HG02870 (cell line): Measurements from ENCODE around the gene ZSWIM8.
"Not testable (repeated sequence)": the region's sequence is repeated elsewhere in the genome, so short reads cannot be mapped to it uniquely, and the experiment has no call there.

Experiments used
- ATAC-seq: cut with Tn5 transposase; IDR thresholded peaks from one replicate; pipeline ENCODE4 v1.9.1; 2021; ENCODE audit warnings: mild to moderate bottlenecking, moderate library complexity; ENCODE audit not compliant: unreplicated experiment

ZSWIM8 gene

GRCh38 chr10:73796035-73796434 is 10.6 kb downstream of the ZSWIM8 start:
- ATAC-seq, result not testable (repeated sequence)

DNA sequence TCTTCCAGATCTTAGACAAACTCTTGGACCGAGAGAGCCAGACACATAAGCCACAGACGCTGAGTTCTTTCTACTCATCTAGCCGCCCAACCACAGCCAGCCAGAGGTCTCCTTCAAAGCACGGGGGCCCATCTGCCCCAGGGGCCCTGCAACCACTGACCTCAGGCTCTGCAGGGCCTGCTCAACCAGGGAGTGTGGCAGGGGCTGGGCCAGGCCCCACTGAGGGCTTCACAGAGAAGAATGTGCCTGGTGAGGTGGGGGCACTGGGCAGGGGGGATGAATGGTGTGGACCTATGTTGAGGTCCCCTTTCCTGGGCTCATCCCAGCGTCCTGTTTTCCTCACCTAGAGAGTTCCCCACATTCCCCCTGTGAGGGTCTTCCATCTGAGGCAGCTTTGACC is 11.4 kb downstream of the ZSWIM8 start:
- ATAC-seq, result no peak

GRCh38 chr10:73797324-73798025 is 12.1 kb downstream of the ZSWIM8 start:
- no peak for ATAC-seq

DNA sequence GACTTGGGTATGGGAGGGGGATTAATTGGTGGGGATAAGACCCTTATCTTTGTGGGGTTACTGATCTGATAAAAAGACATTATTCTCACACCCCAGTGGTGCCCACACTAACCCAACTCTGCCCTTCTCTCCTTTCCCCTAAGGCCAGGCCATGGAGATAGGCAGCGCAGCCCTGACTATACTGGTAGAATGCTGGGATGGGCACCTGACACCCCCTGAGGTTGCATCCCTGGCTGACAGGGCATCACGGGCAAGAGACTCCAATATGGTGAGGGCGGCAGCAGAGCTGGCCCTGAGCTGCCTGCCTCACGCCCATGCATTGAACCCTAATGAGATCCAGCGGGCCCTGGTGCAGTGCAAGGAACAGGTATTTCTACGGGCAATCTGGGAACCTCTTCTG is 12.7 kb downstream of the ZSWIM8 start:
- no peak for ATAC-seq

- ATAC-seq, result no peak
Measured at GRCh38 chr10:73798927-73799560, 13.6 kb downstream of the ZSWIM8 start.

GRCh38 chr10:73799899-73800559 is 14.6 kb downstream of the ZSWIM8 start:
- ATAC-seq, result no peak

DNA sequence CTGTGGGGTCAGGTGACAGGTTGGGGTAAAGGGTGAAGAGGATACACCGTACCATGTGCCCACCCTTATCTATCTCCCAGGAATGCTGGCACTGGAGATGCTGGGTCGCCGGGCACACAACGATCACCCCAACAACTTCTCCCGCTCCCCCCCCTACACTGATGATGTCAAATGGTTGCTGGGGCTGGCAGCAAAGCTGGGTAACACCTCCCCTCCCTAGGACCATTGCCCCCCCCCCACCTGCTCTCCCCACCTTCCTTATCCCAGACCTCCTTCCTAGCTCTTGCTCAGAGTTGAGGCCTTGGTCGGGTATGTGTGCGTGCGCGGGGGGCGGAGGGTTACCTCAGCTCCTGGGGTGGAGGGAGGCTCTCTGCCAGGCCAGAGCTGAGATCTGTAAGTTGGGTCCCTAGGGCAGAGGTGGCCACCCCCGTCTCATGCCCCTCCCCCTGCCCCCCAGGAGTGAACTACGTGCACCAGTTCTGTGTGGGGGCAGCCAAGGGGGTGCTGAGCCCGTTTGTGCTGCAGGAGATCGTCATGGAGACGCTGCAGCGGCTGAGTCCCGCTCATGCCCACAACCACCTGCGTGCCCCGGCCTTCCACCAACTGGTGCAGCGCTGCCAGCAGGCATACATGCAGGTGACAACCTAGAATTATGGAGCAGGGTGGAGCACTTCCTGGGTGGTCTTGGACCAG is 15.3 kb downstream of the ZSWIM8 start:
- no peak for ATAC-seq

DNA sequence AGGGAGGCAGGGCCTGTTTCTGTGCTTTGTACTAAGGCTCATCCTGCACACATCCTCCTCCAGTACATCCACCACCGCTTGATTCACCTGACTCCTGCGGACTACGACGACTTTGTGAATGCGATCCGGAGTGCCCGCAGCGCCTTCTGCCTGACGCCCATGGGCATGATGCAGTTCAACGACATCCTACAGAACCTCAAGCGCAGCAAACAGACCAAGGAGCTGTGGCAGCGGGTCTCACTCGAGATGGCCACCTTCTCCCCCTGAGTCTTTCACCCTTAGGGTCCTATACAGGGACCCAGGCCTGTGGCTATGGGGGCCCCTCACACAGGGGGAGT is 15.8 kb downstream of the ZSWIM8 start:
- ATAC-seq, result no peak

GRCh38 chr10:73802276-73802991 is 17.0 kb downstream of the ZSWIM8 start:
- ATAC-seq, result no peak

GRCh38 chr10:73803680-73804286 is 18.4 kb downstream of the ZSWIM8 start:
- ATAC-seq, result peak; percentile 75

DNA sequence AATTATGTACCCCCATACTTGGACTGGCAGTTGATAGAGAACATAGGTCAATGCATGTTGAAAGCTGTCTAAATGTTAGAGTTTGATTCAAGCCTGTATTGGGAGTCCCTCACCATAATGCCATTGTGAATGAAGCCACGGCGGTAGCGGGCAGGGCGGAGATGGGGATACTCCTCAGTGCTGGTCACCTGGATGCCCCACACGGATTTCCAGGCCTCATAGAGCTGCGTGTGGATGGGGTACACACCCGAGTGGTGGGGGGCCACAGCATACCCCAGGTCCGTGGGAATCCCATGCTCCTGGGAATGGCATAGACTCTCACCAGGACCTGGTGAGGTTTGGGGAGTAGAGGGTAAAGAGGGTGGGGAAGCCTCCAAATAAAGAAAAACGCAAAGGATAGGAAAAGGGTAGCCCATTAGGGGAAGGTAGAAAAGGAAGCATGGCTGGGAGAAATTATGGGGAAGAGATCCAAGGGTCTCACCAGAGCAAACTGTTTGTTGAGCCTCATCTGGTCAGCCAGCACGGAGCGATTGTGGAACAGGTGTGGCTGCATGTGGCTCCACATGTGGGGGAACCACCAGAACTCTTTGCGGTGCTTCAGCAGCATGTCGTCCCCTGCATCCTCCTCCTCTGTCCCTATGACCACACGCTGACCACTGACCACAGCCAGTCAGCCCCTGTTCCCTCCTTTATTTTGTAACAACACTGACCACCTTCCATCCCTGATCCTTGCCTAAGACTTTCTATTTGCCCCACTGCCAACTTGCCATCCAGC is 21.0 kb downstream of the ZSWIM8 start:
- no peak for ATAC-seq

DNA sequence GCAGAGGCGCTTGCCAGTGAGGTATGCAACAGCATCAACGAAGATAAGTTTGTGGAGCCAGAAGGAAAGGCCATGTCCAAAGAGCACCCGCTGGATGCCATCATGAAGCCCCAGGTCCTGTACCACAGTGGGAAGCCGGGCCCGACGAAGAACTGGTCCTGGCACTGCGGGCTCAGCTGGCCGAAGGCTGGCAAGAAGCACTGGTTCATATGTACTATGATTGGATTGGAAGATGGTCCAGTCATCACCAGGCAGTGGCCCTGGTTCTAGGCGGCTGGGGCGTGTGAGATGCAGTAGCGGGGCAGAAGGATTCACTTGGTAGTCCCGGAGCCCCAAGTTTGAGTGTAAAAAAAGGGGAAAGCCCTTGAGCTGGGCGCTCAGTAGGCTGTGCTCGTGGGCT is 22.1 kb downstream of the ZSWIM8 start:
- ATAC-seq, result no peak

DNA sequence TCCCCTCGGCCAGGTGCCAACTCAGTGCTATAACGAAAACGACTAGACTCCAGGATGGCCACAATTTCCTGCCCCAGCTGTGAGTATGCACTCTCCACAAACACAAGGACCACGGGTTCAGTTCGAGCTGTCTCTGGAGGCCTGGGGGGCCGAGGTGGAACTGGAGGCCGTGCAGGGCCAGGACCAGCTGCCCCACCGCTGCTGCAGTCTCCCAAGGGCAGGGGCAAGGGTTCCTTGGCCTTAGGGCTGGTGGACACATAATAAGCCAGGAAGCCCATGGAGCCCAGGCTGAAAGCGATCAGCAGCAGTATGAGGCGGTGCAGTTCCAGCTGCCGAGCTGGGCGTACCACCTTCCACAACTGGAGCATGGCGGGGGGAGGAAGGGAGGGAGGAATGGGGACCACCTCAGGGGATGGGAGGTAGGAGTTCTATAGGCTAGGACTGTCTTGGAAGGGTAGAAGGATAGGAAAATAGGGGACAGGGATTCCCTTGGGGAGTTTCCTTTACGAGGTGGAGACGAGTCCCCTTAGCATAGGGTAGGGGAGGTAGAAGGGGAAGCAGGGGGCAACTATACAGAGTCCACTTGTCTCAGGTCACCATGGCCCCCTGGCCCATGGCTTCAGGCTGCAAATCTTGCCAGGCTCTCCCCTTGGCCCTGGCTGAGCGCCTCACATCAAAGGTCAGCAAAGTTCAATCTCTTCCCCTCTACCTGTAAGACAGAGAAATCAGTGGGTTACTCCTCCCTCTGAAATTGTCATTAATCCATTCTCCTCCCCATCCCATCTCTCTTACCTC is 22.8 kb downstream of the ZSWIM8 start:
- no peak for ATAC-seq

GRCh38 chr10:73809061-73809818 is 23.8 kb downstream of the ZSWIM8 start:
- no peak for ATAC-seq

DNA sequence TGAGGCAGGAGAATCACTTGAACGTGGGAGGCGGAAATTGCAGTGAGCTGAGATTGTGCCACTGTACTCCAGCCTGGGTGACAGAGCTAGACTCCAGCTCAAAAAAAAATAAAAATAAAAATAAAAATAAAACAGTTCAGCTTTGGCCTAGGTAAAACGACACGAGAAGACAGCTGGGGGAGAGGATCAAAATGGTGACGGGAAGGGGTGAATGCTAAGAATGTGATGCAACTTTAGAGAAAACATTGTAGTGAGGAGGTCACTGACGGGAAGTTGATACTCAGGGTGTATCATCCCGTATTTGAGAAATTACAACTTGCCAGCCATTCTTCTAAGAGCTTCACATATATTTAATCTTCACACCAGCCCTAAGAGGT is 24.9 kb downstream of the ZSWIM8 start:
- ATAC-seq, result no peak

DNA sequence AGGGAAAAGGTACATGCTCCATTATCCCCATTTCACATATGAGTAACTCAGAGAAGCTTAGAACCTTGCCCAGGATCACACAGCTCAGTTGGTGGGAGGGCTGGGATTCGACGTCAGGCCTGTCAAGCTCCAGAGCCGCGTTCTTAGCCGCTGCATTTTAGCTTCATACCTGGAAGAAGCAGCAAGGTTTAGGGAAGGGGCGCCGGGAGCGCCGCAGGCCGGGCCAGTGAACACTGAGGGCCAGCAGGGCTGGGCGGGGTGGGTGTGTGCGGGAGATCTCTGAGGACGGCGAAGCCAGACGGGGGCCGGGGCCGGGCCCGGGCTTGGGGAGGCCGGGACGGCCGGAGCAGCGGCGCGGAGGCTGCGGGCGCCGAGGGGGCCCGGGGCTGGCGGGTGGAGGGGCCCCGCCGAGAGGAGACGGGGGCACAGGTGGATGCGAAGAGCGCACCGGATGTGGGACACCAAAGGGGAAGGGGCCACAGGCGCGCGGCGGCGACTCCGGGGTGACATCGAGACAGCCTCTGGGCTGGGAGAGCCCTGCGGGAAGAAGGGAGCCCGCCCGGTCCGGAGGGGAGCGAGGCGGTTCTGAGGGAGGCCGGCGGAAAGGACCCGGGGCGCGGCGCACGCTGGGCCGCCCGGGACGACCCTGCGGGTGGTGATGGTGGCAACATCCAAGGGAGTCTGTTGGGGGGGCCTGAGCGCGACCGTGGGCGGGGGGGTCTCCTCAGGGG is 25.5 kb downstream of the ZSWIM8 start:
- peak; percentile 31 for ATAC-seq

DNA sequence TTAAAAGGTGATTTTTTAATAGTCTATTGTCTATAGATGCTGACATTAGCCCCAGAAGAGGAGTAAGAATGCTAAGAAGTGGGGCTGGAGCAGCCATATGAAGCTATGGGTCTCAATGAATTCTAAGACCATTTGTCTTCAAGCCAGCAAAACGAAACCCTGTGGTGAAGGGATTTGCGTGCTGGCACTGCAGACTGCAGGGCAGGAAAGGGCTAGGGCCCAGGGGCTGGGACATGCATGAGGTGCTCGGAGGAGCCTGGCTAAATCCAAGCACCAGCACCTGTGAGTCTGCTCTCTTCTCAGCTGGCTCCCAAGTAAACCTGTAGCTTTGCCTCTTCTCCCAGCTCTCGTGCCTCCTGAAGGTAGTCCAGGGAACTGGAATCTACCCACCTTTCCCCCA is 27.3 kb downstream of the ZSWIM8 start:
- no peak for ATAC-seq

DNA sequence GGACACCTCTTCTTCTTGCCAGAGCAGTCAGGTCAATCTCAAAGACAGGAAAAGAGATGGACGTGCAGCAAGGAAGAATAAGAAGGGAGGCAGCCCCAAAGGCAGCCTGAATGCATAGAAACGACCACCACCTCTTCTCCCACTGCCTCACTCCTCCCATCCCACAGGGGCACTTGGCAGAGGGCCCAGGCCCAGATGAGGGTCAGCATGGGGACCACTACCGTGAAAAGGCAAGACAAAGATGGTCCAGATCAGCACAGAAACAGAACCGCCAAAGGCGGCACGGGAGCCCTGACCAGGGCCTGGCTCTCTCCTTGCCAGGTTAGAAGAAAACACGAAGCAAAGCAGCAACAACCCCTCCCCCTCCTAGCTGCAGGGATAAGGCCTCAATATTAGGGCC is 27.9 kb downstream of the ZSWIM8 start:
- ATAC-seq, result no peak
